Measurements from ENCODE around the gene IGSF22. TPM values are rescaled to one million over a fixed set of nuclear protein-coding genes. Genes with fewer than 3 reads are reported as not detected.

The IGSF22 gene
- total RNA-seq, 2 experiments from 2014 or later, result 4.0 to 5.0 TPM

DNA sequence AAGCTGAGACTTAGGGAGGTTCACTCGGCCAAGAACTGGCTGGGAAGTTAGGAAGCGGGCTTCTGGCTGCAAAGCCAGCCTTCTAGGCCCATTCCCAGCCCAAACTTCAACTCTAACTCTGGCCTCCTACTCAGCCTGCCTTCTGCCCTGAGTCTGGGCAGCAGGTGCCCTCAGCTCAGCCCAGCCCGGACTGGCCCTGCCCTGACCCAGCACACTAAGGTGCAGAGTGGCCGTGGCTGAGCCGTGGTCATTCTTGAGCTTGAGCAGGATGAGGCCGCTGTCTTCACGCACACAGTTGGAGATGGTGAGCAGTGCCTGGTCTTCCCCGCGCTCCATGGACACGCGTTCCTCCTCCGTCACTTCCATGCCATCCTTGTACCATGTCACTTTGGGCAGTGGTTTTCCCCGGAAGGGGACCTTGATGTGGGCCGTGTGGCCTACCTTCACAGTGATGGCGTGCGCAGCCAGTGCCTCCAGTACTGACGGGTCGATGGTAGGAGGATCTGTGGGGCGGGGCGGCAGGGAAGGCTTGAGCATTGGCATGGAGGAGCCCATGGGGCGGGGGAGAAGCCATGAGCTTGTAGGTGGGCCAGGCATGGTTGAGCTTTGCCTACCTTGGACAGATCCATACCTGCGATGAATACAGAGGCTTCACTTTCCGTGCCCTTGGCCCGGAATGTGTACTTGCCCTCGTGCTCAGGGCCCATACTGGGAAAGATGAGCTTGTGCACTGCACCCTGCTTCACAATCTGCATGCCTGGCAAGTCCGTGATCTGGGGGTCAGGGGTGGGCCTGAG, 12.1 kb downstream of the IGSF22 start:
- no peak overlapping the region for H3K27ac Mint-ChIP-seq
- Histone ChIP-seq H3K9me3 (ENCODE audit: control insufficient read depth in 1 of 2, insufficient read depth in 1 of 2, low read length in 2 of 2) (no peaks in the 10 kb centered on the region), H3K27ac (ENCODE audit: low read depth in 1 of 2, low read length in 2 of 2) (no peak overlapping the region), H3K4me3 (ENCODE audit: low read length) (no peak overlapping the region), H3K27me3 (ENCODE audit: control insufficient read depth in 1 of 2, insufficient read depth in 2 of 2, low read length in 2 of 2) (no peaks in the 10 kb centered on the region), H3K4me1 (ENCODE audit: insufficient read depth, low read length) (no peaks in the 10 kb centered on the region), H3K36me3 (ENCODE audit: insufficient read depth, low read length) (no peaks in the 10 kb centered on the region)
- no peaks in the 10 kb centered on the region for H3K4me1 Mint-ChIP-seq (ENCODE audit: low read depth)
- no peaks in the 10 kb centered on the region for H3K9me3 Mint-ChIP-seq
- no peaks in the 10 kb centered on the region for H3K27me3 Mint-ChIP-seq
- POLR2A ChIA-PET, result interaction anchor here (1.0 to 2.3 kb wide), 2 partner anchors 16 to 187 kb away, joined by 3 to 8 read pairs; partner anchors contain the start of gene TMEM86A
- no peak for ATAC-seq (ENCODE audit: poor library complexity)
- DNase-seq, result no peak
- TF ChIP-seq, protein P1, sequence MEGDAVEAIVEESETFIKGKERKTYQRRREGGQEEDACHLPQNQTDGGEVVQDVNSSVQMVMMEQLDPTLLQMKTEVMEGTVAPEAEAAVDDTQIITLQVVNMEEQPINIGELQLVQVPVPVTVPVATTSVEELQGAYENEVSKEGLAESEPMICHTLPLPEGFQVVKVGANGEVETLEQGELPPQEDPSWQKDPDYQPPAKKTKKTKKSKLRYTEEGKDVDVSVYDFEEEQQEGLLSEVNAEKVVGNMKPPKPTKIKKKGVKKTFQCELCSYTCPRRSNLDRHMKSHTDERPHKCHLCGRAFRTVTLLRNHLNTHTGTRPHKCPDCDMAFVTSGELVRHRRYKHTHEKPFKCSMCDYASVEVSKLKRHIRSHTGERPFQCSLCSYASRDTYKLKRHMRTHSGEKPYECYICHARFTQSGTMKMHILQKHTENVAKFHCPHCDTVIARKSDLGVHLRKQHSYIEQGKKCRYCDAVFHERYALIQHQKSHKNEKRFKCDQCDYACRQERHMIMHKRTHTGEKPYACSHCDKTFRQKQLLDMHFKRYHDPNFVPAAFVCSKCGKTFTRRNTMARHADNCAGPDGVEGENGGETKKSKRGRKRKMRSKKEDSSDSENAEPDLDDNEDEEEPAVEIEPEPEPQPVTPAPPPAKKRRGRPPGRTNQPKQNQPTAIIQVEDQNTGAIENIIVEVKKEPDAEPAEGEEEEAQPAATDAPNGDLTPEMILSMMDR (IDR thresholded peaks at IDR 0.05), result no peak
- no peaks in the 10 kb centered on the region for H3K36me3 Mint-ChIP-seq (ENCODE audit: low read depth)
- intact Hi-C loops (cut with DNase I, micrococcal nuclease), result no loop called here
- H3K4me3 Mint-ChIP-seq, result no peak overlapping the region
- CTCF ChIA-PET, result interaction anchor here (1.1 kb wide), 1 partner anchor 8 kb away, joined by 5 read pairs; no protein-coding TSS in a partner anchor

DNA sequence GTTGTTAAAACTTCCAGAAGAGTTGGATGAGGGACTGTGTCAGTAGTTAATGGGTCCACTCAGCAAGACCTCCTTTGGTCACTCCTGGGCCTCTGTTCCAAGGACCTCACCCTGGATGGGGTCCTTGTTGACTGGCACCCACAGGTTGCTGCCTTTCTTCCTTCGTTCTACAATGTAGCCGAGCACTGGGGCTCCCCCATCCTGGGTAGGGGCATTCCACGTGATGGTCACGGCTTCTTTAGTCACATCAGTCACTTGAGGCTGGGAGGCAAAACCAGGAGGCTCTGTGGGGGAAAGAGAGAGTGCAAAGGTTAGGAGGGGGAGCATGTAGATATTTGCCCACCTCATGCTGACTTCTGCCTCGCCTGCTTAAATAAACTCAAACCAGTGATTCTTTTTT, 15.4 kb downstream of the IGSF22 start:
- TF ChIP-seq, protein P1 (IDR thresholded peaks at IDR 0.05), result no peak
- no peak overlapping the region for H3K4me3 ChIP-seq (ENCODE audit: low read length)
- H3K36me3 ChIP-seq (ENCODE audit: insufficient read depth, low read length), result no peaks in the 10 kb centered on the region
- H3K27ac Mint-ChIP-seq, result no peak overlapping the region
- ChIA-PET POLR2A (interaction anchor here (0.7 kb wide), 1 partner anchor 98 kb away, joined by 3 read pairs; no protein-coding TSS in a partner anchor), CTCF (no interaction called here)
- H3K4me3 Mint-ChIP-seq, result no peak overlapping the region
- no peaks in the 10 kb centered on the region for H3K27me3 Mint-ChIP-seq
- H3K9me3 Mint-ChIP-seq, result no peaks in the 10 kb centered on the region
- DNase-seq (no peak), ATAC-seq (ENCODE audit: poor library complexity) (no peak)
- H3K27ac ChIP-seq (ENCODE audit: low read depth in 1 of 2, low read length in 2 of 2), result no peak overlapping the region
- intact Hi-C loops (cut with DNase I, micrococcal nuclease), result no loop called here
- H3K4me1 ChIP-seq (ENCODE audit: insufficient read depth, low read length), result peaks cover 16% of the 10 kb centered on the region
- no peaks in the 10 kb centered on the region for H3K9me3 ChIP-seq (ENCODE audit: control insufficient read depth in 1 of 2, insufficient read depth in 1 of 2, low read length in 2 of 2)
- no peaks in the 10 kb centered on the region for H3K27me3 ChIP-seq (ENCODE audit: control insufficient read depth in 1 of 2, insufficient read depth in 2 of 2, low read length in 2 of 2)
- H3K36me3 Mint-ChIP-seq (ENCODE audit: low read depth), result no peaks in the 10 kb centered on the region
- H3K4me1 Mint-ChIP-seq (ENCODE audit: low read depth), result peaks cover 12% of the 10 kb centered on the region

DNA sequence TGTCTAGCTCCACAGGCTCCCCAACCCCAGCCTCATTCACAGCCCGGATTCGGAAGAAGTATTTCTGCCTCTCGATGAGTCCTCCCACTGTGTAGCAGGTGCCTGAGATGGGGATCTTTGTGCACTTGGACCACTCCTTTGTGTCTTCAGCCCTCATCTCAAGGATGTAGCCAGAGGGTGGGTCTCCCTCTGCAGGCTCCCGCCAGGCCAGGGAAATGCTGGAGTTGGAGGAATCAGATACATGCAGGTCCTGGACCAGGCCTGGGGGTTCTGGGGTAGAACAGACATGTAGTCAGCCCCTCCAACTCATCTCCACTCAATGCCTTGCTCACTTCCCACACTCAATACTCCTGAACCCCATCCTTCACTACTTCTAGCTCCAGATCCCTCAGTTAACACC, 16.6 kb downstream of the IGSF22 start:
- Mint-ChIP-seq H3K27ac (no peak overlapping the region), H3K4me3 (no peak overlapping the region), H3K9me3 (no peaks in the 10 kb centered on the region), H3K4me1 (ENCODE audit: low read depth) (peaks cover 21% of the 10 kb centered on the region), H3K36me3 (ENCODE audit: low read depth) (no peaks in the 10 kb centered on the region), H3K27me3 (no peaks in the 10 kb centered on the region)
- intact Hi-C loops (cut with DNase I, micrococcal nuclease), result loop anchor here (5.0 to 10.0 kb wide), 3 partner anchors 37 to 695 kb away; partner anchors contain the start of gene SERGEF (in 1 of the 2)
- Histone ChIP-seq H3K27ac (ENCODE audit: low read depth in 1 of 2, low read length in 2 of 2) (no peak overlapping the region), H3K27me3 (ENCODE audit: control insufficient read depth in 1 of 2, insufficient read depth in 2 of 2, low read length in 2 of 2) (peaks cover 0 to 3% of the 10 kb centered on the region in 2 experiments), H3K36me3 (ENCODE audit: insufficient read depth, low read length) (no peaks in the 10 kb centered on the region), H3K4me3 (ENCODE audit: low read length) (no peak overlapping the region), H3K9me3 (ENCODE audit: control insufficient read depth in 1 of 2, insufficient read depth in 1 of 2, low read length in 2 of 2) (no peaks in the 10 kb centered on the region), H3K4me1 (ENCODE audit: insufficient read depth, low read length) (peaks cover 26% of the 10 kb centered on the region)
- ChIA-PET CTCF (no interaction called here), POLR2A (no interaction called here)
- ATAC-seq (ENCODE audit: poor library complexity) (no peak), DNase-seq (no peak)
- TF ChIP-seq, protein P1 (IDR thresholded peaks at IDR 0.05), result no peak
